H9 (cell line): ENCODE measurements around the gene CHCHD6. TPM values are rescaled to one million over a fixed set of nuclear protein-coding genes. Genes with fewer than 3 reads are reported as not detected.
A peak's percentile ranks its signal among the peaks of the same experiment; 100 is the strongest.

Experiments used
- DNase-seq: peaks from one replicate; pipeline ENCODE4 v3.0.0-alpha.2; 2017
- H2AFZ ChIP-seq: one replicate; pipeline ENCODE4 v1.6.1; 2013; ENCODE audit warnings: mild to moderate bottlenecking, low read length, control low read depth, moderate library complexity
- H2AK5ac ChIP-seq: 2 replicates; pipeline ENCODE4 v1.6.1; 2013; ENCODE audit warnings: low read length, control low read depth, mixed read lengths; ENCODE audit not compliant: insufficient read length
- H2BK120ac ChIP-seq: one replicate; pipeline ENCODE4 v1.6.1; 2013; ENCODE audit warnings: low read depth, mild to moderate bottlenecking, low read length, control low read depth, inconsistent platforms; ENCODE audit not compliant: poor library complexity, severe bottlenecking
- H2BK12ac ChIP-seq: 2 replicates; pipeline ENCODE4 v1.6.1; 2013; ENCODE audit warnings: low read length, control low read depth, mixed read lengths, low read depth; ENCODE audit not compliant: insufficient read length
- H2BK15ac ChIP-seq: 2 replicates; pipeline ENCODE4 v1.6.1; 2013; ENCODE audit warnings: low read depth, low read length, control low read depth
- H2BK20ac ChIP-seq: one replicate; pipeline ENCODE4 v1.6.1; 2013; ENCODE audit warnings: low read depth, mild to moderate bottlenecking, low read length, control low read depth, inconsistent platforms; ENCODE audit not compliant: poor library complexity, severe bottlenecking
- H2BK5ac ChIP-seq: 2 replicates; pipeline ENCODE4 v1.6.1; 2013; ENCODE audit warnings: low read length, control low read depth, mixed read lengths; ENCODE audit not compliant: insufficient read length
- H3K14ac ChIP-seq: 2 replicates; pipeline ENCODE4 v1.6.1; 2013; ENCODE audit warnings: low read length, control low read depth; ENCODE audit not compliant: insufficient read depth
- H3K18ac ChIP-seq: 2 replicates; pipeline ENCODE4 v1.6.1; 2013; ENCODE audit warnings: low read depth, mild to moderate bottlenecking, mixed read lengths, low read length, control low read depth; ENCODE audit not compliant: insufficient read length
- H3K23ac ChIP-seq: 2 replicates; pipeline ENCODE4 v1.6.1; 2013; ENCODE audit warnings: low read length, control low read depth, mixed read lengths, low read depth; ENCODE audit not compliant: insufficient read length
- H3K23me2 ChIP-seq: 2 replicates; pipeline ENCODE4 v1.6.1; 2013; ENCODE audit warnings: low read depth, mild to moderate bottlenecking, mixed read lengths, low read length, control low read depth; ENCODE audit not compliant: insufficient read length, poor library complexity, severe bottlenecking
- H3K27ac ChIP-seq: 2 replicates; pipeline ENCODE4 v1.5.1; 2013; ENCODE audit warnings: low read length, control low read depth, mixed read lengths, low read depth; ENCODE audit not compliant: insufficient read length
- H3K27me3 ChIP-seq: 2 replicates; pipeline ENCODE4 v1.6.1; 2013; ENCODE audit warnings: low read length, control low read depth, inconsistent platforms; ENCODE audit not compliant: insufficient read depth
- H3K4ac ChIP-seq: 2 replicates; pipeline ENCODE4 v1.6.1; 2013; ENCODE audit warnings: low read depth, mild to moderate bottlenecking, control low read depth, inconsistent platforms, low read length, moderate library complexity
- H3K4me1 ChIP-seq: 2 replicates; pipeline ENCODE4 v1.6.1; 2013; ENCODE audit warnings: low read length, control low read depth, inconsistent platforms; ENCODE audit not compliant: insufficient read depth
- H3K4me2 ChIP-seq: 2 replicates; pipeline ENCODE4 v1.6.1; 2013; ENCODE audit warnings: low read length, control low read depth, mixed read lengths; ENCODE audit not compliant: insufficient read length, insufficient read depth
- H3K56ac ChIP-seq: 2 replicates; pipeline ENCODE4 v1.6.1; 2013; ENCODE audit warnings: low read depth, mild to moderate bottlenecking, mixed read lengths, low read length, control low read depth; ENCODE audit not compliant: insufficient read length
- H3K79me1 ChIP-seq: 2 replicates; pipeline ENCODE4 v1.6.1; 2013; ENCODE audit warnings: low read depth, mild to moderate bottlenecking, moderate library complexity, low read length, control low read depth, inconsistent platforms; ENCODE audit not compliant: insufficient read depth, poor library complexity, severe bottlenecking
- H3K79me2 ChIP-seq: 2 replicates; pipeline ENCODE4 v1.6.1; 2013; ENCODE audit warnings: low read length, control low read depth, inconsistent platforms; ENCODE audit not compliant: insufficient read depth
- H3K9ac ChIP-seq: 2 replicates; pipeline ENCODE4 v1.6.1; 2013; ENCODE audit warnings: low read length, control low read depth, mixed read lengths; ENCODE audit not compliant: insufficient read length; ENCODE audit errors: extremely low read depth
- H3K9me3 ChIP-seq: one replicate; pipeline ENCODE4 v1.6.1; 2013; ENCODE audit warnings: low read depth, low read length, inconsistent platforms; ENCODE audit not compliant: control insufficient read depth
- H3T11ph ChIP-seq: one replicate; pipeline ENCODE4 v1.6.1; 2013; ENCODE audit warnings: mild to moderate bottlenecking, low read length, control low read depth, inconsistent platforms
- H4K20me1 ChIP-seq: one replicate; pipeline ENCODE4 v1.6.1; 2013; ENCODE audit not compliant: control insufficient read depth, insufficient read length, insufficient read depth
- H4K5ac ChIP-seq: 2 replicates; pipeline ENCODE4 v1.6.1; 2013; ENCODE audit warnings: low read depth, mild to moderate bottlenecking, mixed read lengths, low read length, control low read depth; ENCODE audit not compliant: insufficient read length
- H4K8ac ChIP-seq: replicated peaks from 2 replicates; pipeline ENCODE4 v1.6.1; 2013; ENCODE audit warnings: low read length, control low read depth, mixed read lengths, low read depth; ENCODE audit not compliant: insufficient read length
- H4K91ac ChIP-seq: 2 replicates; pipeline ENCODE4 v1.6.1; 2013; ENCODE audit warnings: low read depth, mild to moderate bottlenecking, moderate library complexity, mixed read lengths, low read length, control low read depth; ENCODE audit not compliant: insufficient read length
- H3K27ac Mint-ChIP-seq, 3 experiments: 2 replicates in 2 of 3; 3 replicates in 1 of 3; pipeline ENCODE4 v1.8.0; 2020 to 2021; ENCODE audit warnings: mixed read lengths in 3 of 3, mild to moderate bottlenecking in 1 of 3, moderate library complexity in 1 of 3
- H3K27me3 Mint-ChIP-seq: 2 replicates; pipeline ENCODE4 v1.8.0; 2021; ENCODE audit warnings: low read depth, mild to moderate bottlenecking, moderate library complexity, mixed read lengths
- H3K36me3 Mint-ChIP-seq, 3 experiments: 2 replicates in 2 of 3; 3 replicates in 1 of 3; pipeline ENCODE4 v1.8.0; 2020 to 2021; ENCODE audit warnings: low read depth in 3 of 3, mixed read lengths in 3 of 3; ENCODE audit not compliant: insufficient read depth in 1 of 3
- H3K4me1 Mint-ChIP-seq, 2 experiments: 2 replicates each; pipeline ENCODE4 v1.8.0; 2020; ENCODE audit warnings: mixed read lengths in 2 of 2
- H3K4me3 Mint-ChIP-seq, 2 experiments: 2 replicates in 1 of 2; 3 replicates in 1 of 2; pipeline ENCODE4 v1.8.0; 2020 to 2021; ENCODE audit warnings: mild to moderate bottlenecking in 2 of 2, mixed read lengths in 2 of 2, moderate library complexity in 1 of 2
- H3K9me3 Mint-ChIP-seq, 2 experiments: 2 replicates in 1 of 2; 3 replicates in 1 of 2; pipeline ENCODE4 v1.8.0; 2020; ENCODE audit warnings: mild to moderate bottlenecking in 2 of 2, mixed read lengths in 2 of 2, moderate library complexity in 1 of 2
- WGBS: extraction: QIAGEN DNeasy Blood & Tissue Kit; methylation state at CpG from one replicate; pipeline ENCODE4 v1.1.7; 2013; ENCODE audit warnings: missing lambda C conversion rate, low lambda C conversion rate, mixed read lengths; ENCODE audit not compliant: insufficient read length; ENCODE audit errors: extremely low coverage; 5-methylcytosine and 5-hydroxymethylcytosine counted together
- total RNA-seq: library from RNA; stranded (reverse); gene quantifications from 2 replicates; pipeline ENCODE4 v1.2.1, GENCODE V29; 2021
- TF ChIP-seq, protein P1 (sequence below): fragments of 200-600 bp; sonication (generic); conservative IDR thresholded peaks from 3 replicates; pipeline ENCODE4 v1.8.0; 2021; ENCODE audit warnings: antibody characterized with exemption, mild to moderate bottlenecking

The CHCHD6 gene
- total RNA-seq, 1 experiment from 2014 or later = 34.2 TPM

DNA sequence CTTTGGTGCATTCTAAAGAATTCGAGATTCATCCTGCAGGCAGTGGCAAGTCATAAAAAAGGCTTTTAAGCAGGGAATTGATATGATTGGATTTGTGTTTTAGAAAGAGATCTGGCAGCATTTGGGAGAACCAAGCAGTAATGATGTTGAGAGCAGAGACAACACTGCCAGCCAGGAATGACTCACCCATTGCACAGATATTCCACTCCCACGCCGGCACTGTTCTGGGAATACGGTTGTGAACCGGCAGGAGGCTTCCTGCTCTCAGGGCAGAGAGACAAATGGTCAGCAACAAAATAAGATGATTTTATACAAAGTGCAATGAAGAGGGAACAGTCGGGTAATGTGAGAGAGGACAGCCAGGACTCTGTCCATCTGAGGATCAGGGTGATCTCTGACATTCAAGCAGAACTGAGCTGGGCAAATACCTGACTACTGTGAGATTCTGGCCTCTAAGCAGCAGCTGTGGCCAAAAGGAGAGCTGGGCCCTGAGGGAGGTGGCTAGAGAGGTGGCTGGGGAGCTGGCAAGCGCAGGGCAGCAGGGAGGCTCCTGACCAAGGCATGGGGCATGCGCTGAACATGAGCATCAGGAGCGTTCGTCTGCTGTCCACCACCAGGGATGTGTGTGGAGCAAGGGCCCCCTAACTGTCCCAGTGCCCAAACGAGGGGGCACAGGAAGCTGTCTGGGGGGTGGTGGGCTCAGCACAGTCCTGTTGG is 222.8 kb downstream of the CHCHD6 start:
- H3K27ac ChIP-seq = no peak overlapping the region
- H4K8ac ChIP-seq = no peak overlapping the region
- H3K79me1 ChIP-seq = no peaks in the 10 kb centered on the region
- WGBS = no CpG with 5 or more reads among the region's 11 CpGs
- no peak for DNase-seq
- TF ChIP-seq, protein P1, sequence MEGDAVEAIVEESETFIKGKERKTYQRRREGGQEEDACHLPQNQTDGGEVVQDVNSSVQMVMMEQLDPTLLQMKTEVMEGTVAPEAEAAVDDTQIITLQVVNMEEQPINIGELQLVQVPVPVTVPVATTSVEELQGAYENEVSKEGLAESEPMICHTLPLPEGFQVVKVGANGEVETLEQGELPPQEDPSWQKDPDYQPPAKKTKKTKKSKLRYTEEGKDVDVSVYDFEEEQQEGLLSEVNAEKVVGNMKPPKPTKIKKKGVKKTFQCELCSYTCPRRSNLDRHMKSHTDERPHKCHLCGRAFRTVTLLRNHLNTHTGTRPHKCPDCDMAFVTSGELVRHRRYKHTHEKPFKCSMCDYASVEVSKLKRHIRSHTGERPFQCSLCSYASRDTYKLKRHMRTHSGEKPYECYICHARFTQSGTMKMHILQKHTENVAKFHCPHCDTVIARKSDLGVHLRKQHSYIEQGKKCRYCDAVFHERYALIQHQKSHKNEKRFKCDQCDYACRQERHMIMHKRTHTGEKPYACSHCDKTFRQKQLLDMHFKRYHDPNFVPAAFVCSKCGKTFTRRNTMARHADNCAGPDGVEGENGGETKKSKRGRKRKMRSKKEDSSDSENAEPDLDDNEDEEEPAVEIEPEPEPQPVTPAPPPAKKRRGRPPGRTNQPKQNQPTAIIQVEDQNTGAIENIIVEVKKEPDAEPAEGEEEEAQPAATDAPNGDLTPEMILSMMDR = no peak
- H3T11ph ChIP-seq = no peak overlapping the region
- no peak overlapping the region for H3K56ac ChIP-seq
- no peak overlapping the region for H2BK5ac ChIP-seq
- H3K18ac ChIP-seq = no peak overlapping the region
- no peak overlapping the region for H4K91ac ChIP-seq
- Mint-ChIP-seq H3K36me3 (no peaks in the 10 kb centered on the region), H3K9me3 (no peaks in the 10 kb centered on the region), H3K4me3 (no peak overlapping the region), H3K27me3 (no peaks in the 10 kb centered on the region), H3K27ac (peak overlapping the region in 2 of 3 experiments; percentile 44 to 58; a peak in 3 of 7 replicates), H3K4me1 (peaks cover 0 to 5% of the 10 kb centered on the region in 2 experiments; a peak in 1 of 4 replicates)
- no peak overlapping the region for H2AK5ac ChIP-seq
- no peak overlapping the region for H3K4me2 ChIP-seq
- no peak overlapping the region for H4K5ac ChIP-seq
- H2BK20ac ChIP-seq = no peak overlapping the region
- peak overlapping the region; percentile 42; the same call in 1 of the 2 replicates for H3K14ac ChIP-seq
- H2BK12ac ChIP-seq = no peak overlapping the region
- H3K23ac ChIP-seq = no peak overlapping the region
- no peaks in the 10 kb centered on the region for H3K9me3 ChIP-seq
- no peaks in the 10 kb centered on the region for H3K23me2 ChIP-seq
- no peaks in the 10 kb centered on the region for H3K27me3 ChIP-seq
- no peak overlapping the region for H2BK120ac ChIP-seq
- no peaks in the 10 kb centered on the region for H3K79me2 ChIP-seq
- no peaks in the 10 kb centered on the region for H4K20me1 ChIP-seq
- no peak overlapping the region for H2BK15ac ChIP-seq
- H3K4ac ChIP-seq = no peak overlapping the region
- H2AFZ ChIP-seq = no peak overlapping the region
- H3K4me1 ChIP-seq = no peaks in the 10 kb centered on the region
- no peak overlapping the region for H3K9ac ChIP-seq
